GM19240 (cell line): Measurements from ENCODE around the gene ATP5MC3.

Experiments
- DNase-seq: peaks from one replicate; pipeline ENCODE4 v3.0.0; 2011; ENCODE audit warnings: low spot score; ENCODE audit not compliant: insufficient read length

ATP5MC3 gene

GRCh38 chr2:175168564-175168945, 13.0 kb downstream of the ATP5MC3 start:
- no peak for DNase-seq

- DNase-seq: peak; percentile 64
These were observed 13.5 kb downstream of the ATP5MC3 start, which contains the start of gene ATF2 for GRCh38 chr2:175167792-175168563. TSS of gene ATF2 (minus strand) at chr2:175168203. CDS start at chr2:175136443, 31,760 bp downstream.

DNA sequence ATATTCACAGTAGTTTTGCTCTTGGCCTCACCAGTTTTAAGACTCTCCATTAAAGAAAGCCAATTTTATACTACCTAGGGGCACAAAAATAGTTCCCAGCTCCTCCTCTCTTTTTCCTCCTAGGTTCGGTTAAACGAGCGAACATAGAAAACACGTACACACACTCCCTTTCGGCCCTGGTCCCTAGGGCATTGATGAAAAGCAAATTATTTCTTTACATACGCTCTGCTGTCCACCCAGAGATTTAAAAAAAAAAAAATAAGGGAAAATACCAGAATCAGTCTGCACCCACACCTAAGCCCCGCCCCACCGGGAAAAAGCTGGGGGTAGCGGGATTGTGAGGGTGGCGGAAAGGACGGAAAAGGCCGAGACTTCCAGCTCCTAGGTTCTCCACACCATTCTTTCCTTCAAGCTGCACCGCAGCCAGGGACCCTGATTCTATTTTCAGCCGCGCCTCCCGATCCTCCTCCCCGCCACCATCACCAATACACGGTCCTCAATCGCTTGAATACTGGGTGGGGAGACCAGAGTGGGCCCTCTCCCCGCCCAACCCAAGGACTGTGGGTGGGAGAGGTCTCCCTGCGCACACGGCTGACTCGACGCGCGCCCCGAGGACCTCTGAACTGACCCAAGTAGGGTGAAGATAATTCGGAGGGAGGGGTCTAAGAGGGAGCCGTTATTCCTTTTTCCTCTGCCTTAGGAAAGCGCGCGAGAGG, 14.3 kb downstream of the ATP5MC3 start:
- DNase-seq: no peak

- no peak for DNase-seq
These were observed 15.2 kb downstream of the ATP5MC3 start for GRCh38 chr2:175166216-175166824.

GRCh38 chr2:175164235-175164634, 17.3 kb downstream of the ATP5MC3 start:
- DNase-seq: no peak

DNA sequence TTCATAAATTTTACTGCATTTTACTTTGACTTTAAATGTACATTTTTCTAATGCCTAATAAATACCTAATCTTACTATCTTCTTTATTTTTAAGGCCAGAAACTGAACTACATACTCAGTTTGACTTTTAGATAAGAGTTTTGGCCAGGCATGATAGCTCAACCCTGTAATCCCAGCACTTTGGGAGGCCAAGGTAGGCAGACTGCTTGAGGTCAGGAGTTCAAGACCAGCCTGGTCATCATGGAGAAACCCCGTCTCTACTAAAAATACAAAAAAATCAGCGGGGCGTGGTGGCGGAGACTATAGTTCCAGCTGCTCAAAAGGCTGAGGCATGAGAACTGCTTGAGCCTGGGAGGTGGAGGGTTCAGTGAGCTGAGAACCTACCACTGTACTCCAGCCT, 22.6 kb downstream of the ATP5MC3 start:
- no peak for DNase-seq

GRCh38 chr2:175156534-175156933, 25.0 kb downstream of the ATP5MC3 start:
- DNase-seq: no peak

DNA sequence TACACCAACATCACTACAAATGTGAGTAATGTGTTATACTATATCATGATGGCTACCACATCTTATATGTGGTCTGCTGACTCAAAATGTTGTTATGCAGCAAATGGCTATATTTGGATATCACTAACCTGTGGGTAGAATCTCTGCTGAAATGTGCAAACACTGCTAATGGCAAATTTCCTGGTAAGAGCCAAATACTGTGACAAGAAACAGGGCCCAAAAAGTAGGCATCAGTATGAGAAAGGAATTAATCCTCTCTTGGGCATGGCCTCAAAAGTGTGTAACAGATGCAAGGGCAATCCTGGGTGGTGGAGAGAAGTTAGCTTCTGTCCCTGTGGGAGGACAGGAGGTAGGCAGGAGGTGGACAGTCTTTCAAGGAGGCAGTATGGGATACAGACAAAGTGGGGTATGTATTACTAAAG, 26.8 kb downstream of the ATP5MC3 start:
- no peak for DNase-seq

DNA sequence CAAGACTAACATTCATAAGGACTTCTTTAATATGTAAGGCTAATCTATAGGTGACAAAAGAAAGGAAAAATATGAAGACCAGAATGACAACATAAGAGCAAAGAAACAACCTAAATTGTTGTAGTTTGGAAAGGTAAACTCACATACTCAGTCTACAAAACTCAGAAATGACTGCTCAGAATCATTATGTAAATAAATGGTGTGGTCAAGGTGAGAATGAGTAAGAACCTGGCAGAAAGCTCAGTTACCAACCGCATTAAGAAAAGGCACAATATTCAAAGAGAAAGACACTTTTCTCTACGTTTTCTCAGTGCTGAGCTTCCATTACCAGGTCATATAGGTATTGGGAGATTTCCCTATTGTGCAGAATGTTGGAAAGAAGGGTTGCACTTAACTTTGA, 29.3 kb downstream of the ATP5MC3 start:
- peak; percentile 6 for DNase-seq

GRCh38 chr2:175151791-175152190, 29.7 kb downstream of the ATP5MC3 start:
- no peak for DNase-seq

DNA sequence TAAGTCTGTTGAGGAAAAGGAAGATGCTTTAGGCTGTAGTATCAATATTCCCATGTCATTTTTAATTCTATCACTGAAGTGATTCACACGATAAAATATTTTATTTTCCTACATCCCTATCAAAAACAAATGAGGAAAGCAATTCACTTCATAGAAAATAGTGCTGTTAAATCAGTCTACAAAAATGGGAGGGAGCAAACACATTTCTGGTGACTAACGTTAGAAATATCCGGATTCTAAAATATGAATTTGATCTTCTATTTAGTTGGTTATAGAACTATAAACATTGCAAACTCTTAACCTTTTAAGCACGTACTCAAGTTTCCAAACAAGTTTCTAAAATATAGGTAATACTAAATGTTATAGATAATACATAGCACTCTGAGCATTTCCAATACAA, 34.3 kb downstream of the ATP5MC3 start:
- no peak for DNase-seq

GRCh38 chr2:175143678-175144077, 37.8 kb downstream of the ATP5MC3 start:
- DNase-seq: no peak

DNA sequence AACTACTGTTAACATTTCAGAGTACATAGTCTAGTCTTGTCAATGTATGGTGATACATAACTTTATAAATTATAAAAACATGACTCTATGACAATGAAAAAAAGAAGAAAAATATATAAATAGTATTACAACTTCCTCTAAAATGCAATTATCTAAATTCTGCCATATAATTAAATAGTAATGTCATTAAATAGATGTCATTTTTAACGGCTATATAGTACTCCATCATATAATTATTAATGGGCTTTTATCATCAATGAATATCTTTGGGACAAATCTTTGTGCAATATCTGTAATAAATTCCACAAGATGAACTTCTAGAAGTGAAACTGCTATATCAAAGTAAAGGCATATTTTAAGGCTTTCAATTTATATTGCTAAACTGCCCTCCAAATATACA, 38.3 kb downstream of the ATP5MC3 start:
- no peak for DNase-seq

GRCh38 chr2:175140332-175140731, 41.2 kb downstream of the ATP5MC3 start:
- no peak for DNase-seq

GRCh38 chr2:175137793-175138192, 43.7 kb downstream of the ATP5MC3 start:
- no peak for DNase-seq

DNA sequence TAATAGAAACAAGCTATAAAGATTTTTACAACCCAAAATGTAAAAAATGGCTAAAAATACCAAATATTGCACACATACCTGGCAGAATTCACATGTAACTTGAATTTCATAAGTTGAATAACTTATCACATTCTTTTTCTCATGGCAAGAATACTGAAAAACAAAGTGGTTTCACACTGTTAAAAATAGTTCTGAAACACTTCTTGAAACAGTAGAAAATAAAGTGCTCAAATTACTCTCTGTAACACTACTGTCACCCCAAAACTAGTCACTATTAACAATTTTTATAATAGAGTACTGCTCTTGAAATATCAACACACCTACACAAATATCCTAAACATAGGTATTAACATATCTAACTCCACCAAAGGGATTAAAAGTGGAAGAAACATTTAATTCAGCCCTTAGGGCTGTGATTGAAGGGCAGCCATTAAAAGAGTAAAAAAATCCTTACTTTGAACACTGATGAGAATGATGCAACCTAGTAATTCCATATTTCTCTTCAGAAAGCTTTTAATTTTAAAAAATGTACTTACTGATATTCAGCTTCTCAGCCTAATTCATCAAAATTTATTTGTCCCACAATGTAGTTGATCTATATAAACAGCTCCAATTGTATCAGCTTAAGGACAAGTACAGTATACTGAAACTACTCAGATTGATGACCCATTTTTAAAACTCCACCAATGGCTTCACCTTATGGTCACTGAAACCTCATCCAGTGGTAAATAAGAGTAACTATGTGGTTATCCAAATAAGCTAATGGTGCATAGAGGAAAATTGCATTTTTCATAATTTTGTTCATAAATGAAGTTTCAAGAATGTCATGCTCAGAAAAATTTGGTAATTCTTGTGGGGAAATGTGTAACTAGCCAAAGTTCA, 44.9 kb downstream of the ATP5MC3 start:
- DNase-seq: no peak

DNA sequence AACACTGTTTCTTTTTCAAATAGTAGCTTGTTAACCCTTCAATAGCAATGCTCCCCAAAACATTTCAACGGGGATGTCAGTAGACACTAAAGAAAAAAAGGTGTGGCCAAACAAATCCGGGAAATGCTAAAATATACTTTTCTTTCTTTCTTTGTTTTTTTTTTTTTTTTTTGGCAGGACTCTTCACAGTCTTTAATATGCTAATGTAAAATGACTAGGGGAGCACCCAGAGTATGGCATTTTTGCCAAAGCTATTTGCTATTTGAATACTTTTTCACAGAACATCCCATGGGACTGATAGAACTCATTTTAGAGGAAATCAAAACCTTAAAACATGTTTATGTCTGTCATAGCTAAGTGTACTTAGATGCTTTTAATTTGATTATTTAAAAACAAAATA, 45.6 kb downstream of the ATP5MC3 start:
- DNase-seq: no peak

DNA sequence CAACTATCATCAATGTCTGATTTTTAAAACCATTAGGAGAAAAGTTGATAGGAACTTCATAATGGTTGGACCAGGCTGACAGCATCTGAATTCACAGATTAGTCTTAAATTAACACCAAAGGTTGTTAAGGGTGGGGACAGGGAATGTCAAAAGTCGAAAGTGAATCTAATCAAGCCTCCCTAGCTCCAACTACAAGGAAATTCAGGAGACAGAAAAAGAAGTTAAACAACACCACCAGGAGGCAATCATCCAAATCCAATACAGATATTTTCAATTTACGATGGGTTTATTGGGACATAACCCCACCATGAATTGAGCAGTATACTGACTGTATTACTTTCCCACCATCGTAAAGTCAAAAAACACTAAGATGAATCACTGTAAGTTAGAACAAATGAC, 46.3 kb downstream of the ATP5MC3 start:
- no peak for DNase-seq

GRCh38 chr2:175131252-175131651, 50.3 kb downstream of the ATP5MC3 start:
- DNase-seq: no peak

- no peak for DNase-seq
These were observed 54.8 kb downstream of the ATP5MC3 start for GRCh38 chr2:175126661-175127060.
